ENCODE data around the gene RUFY2. TPM values are rescaled to one million over a fixed set of nuclear protein-coding genes. Genes with fewer than 3 reads are reported as not detected.

Gene RUFY2
- total and polyA plus RNA-seq, 11 donors, result 3.2 to 11.8 (median 8.6) TPM

DNA sequence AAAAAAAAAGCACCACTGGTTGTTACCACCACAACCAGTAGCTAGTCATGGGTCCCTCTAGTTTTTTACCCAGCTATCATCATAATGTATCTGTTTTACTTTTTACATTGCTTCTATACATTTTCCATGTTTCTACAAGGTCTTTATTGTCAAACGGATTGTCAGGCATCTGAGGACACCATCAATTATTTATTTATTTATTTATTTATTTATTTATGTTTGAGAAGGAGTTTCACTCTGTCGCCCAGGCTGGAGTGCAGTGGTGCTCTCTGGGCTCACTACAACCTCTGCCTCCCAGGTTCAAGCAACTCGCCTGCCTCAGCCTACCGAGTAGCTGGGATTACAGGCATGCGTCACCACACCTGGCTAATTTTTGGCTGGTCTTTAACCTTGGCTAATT lies 104.2 kb downstream of the RUFY2 start:
- H3K36me3 ChIP-seq, result no peaks in the 10 kb centered on the region
- no peaks in the 10 kb centered on the region for H3K9me3 ChIP-seq
- intact Hi-C loops (cut with DNase I), result loop anchor here (2.0 to 10.0 kb wide), 10 partner anchors 71 to 448 kb away; partner anchors contain the start of genes ATOH7 (in 1 of the 10) and HERC4 (in 1 of the 10)
- no peak overlapping the region for H3K27ac ChIP-seq
- peaks cover 0 to 6% (median 1%) of the 10 kb centered on the region in 12 donors for H3K4me1 ChIP-seq
- ATAC-seq (no peak), DNase-seq (no peak)
- H3K4me3 ChIP-seq, result no peak overlapping the region
- no peak for TF ChIP-seq POLR2A (IDR thresholded peaks at IDR 0.05)
- TF ChIP-seq, protein P1, sequence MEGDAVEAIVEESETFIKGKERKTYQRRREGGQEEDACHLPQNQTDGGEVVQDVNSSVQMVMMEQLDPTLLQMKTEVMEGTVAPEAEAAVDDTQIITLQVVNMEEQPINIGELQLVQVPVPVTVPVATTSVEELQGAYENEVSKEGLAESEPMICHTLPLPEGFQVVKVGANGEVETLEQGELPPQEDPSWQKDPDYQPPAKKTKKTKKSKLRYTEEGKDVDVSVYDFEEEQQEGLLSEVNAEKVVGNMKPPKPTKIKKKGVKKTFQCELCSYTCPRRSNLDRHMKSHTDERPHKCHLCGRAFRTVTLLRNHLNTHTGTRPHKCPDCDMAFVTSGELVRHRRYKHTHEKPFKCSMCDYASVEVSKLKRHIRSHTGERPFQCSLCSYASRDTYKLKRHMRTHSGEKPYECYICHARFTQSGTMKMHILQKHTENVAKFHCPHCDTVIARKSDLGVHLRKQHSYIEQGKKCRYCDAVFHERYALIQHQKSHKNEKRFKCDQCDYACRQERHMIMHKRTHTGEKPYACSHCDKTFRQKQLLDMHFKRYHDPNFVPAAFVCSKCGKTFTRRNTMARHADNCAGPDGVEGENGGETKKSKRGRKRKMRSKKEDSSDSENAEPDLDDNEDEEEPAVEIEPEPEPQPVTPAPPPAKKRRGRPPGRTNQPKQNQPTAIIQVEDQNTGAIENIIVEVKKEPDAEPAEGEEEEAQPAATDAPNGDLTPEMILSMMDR (IDR thresholded peaks at IDR 0.05), result no peak
- no peaks in the 10 kb centered on the region for H3K27me3 ChIP-seq
- WGBS, 4 donors, result 71 to 84% (median 81%) methylated on average over 5 of the region's 5 CpGs

GRCh38 chr10:68302503-68302823 lies 104.6 kb downstream of the RUFY2 start:
- Histone ChIP-seq H3K4me3 (no peak overlapping the region), H3K4me1 (peaks cover 0 to 6% (median 1%) of the 10 kb centered on the region in 12 donors), H3K27ac (no peak overlapping the region), H3K27me3 (no peaks in the 10 kb centered on the region), H3K36me3 (no peaks in the 10 kb centered on the region), H3K9me3 (no peaks in the 10 kb centered on the region)
- ATAC-seq, result no peak
- no peak for TF ChIP-seq POLR2A (IDR thresholded peaks at IDR 0.05)
- TF ChIP-seq, protein P1 (IDR thresholded peaks at IDR 0.05), result no peak
- no peak for DNase-seq
- 37 to 71% (median 65%) methylated on average over 2 of the region's 2 CpGs for WGBS, 4 donors
- intact Hi-C loops (cut with DNase I), result loop anchor here (2.0 to 10.0 kb wide), 10 partner anchors 70 to 448 kb away; partner anchors contain the start of genes ATOH7 (in 1 of the 10) and HERC4 (in 1 of the 10)

GRCh38 chr10:68301790-68302502 lies 105.1 kb downstream of the RUFY2 start:
- H3K4me1 ChIP-seq, result peaks cover 0 to 6% (median 1%) of the 10 kb centered on the region in 12 donors
- H3K36me3 ChIP-seq, result no peaks in the 10 kb centered on the region
- H3K9me3 ChIP-seq, result no peaks in the 10 kb centered on the region
- no peak overlapping the region for H3K27ac ChIP-seq
- ATAC-seq, result peak in 3 of 4 donors; percentile 65 to 80 (median 72)
- H3K27me3 ChIP-seq, result no peaks in the 10 kb centered on the region
- DNase-seq, result no peak
- WGBS, 4 donors, result 47 to 50% (median 48%) methylated on average over 6 of the region's 6 CpGs
- no peak overlapping the region for H3K4me3 ChIP-seq
- TF ChIP-seq POLR2A (IDR thresholded peaks at IDR 0.05), result no peak
- TF ChIP-seq, protein P1 (IDR thresholded peaks at IDR 0.05), result peak; percentile 46 to 69 (median 53)
- intact Hi-C loops (cut with DNase I), result loop anchor here (2.0 to 10.0 kb wide), 10 partner anchors 70 to 447 kb away; partner anchors contain the start of genes ATOH7 (in 1 of the 10) and HERC4 (in 1 of the 10)

- peaks cover 0 to 6% (median 1%) of the 10 kb centered on the region in 12 donors for H3K4me1 ChIP-seq
- 84 to 91% (median 88%) methylated on average over 3 of the region's 3 CpGs for WGBS, 4 donors
- H3K4me3 ChIP-seq, result no peak overlapping the region
- no peak for TF ChIP-seq POLR2A (IDR thresholded peaks at IDR 0.05)
- TF ChIP-seq, protein P1 (IDR thresholded peaks at IDR 0.05), result no peak
- DNase-seq, result no peak
- no peaks in the 10 kb centered on the region for H3K9me3 ChIP-seq
- no peaks in the 10 kb centered on the region for H3K27me3 ChIP-seq
- ATAC-seq, result peak in 1 of 4 donors; percentile 14
- no peak overlapping the region for H3K27ac ChIP-seq
- intact Hi-C loops (cut with DNase I), result loop anchor here (5.0 to 10.0 kb wide), 9 partner anchors 69 to 446 kb away; partner anchors contain the start of genes ATOH7 (in 1 of the 10) and HERC4 (in 1 of the 10)
- H3K36me3 ChIP-seq, result no peaks in the 10 kb centered on the region
These were observed 105.8 kb downstream of the RUFY2 start for GRCh38 chr10:68301301-68301700.

Data from heart left ventricle (tissue), 16 donors.